Measurements from ENCODE around the gene FAF2.
"Not testable (repeated sequence)": the region's sequence is repeated elsewhere in the genome, so short reads cannot be mapped to it uniquely, and the experiment has no call there.

The FAF2 gene

GRCh38 chr5:176425138-176425537 lies 23.0 kb upstream of the FAF2 start:
- H3K9me3 ChIP-seq (ENCODE audit: control insufficient read depth, low read length): no peaks in the 10 kb centered on the region
- H3K4me1 ChIP-seq (ENCODE audit: control insufficient read depth, insufficient read depth, low read length): no peaks in the 10 kb centered on the region
- no peak overlapping the region for H3K9ac ChIP-seq (ENCODE audit: low read length)
- no peak overlapping the region for H3K4me3 ChIP-seq (ENCODE audit: low read length)
- no peaks in the 10 kb centered on the region for H3K36me3 ChIP-seq (ENCODE audit: control insufficient read depth, insufficient read depth, low read length)
- no peaks in the 10 kb centered on the region for H3K27me3 ChIP-seq (ENCODE audit: control insufficient read depth, insufficient read depth, low read length)

DNA sequence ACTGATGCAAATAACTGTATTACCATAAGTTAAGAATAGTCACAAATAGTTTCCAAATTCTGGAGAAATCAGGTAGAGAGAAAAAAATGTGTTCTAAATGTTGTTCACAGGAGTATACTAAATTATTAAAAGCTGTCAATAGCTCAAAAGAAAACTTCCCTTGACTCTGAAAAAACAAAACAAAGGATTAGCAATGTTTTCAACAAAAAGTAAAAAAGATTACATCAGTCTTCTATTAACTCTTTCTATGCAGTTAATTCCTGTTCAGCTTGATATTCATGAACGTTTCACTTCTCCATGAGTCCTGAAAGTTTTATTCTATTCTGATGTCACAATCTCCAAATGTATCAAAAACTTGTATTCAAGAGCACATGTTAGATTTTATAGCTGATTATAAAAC lies 22.4 kb upstream of the FAF2 start:
- H3K9ac ChIP-seq (ENCODE audit: low read length): no peak overlapping the region
- H3K9me3 ChIP-seq (ENCODE audit: control insufficient read depth, low read length): no peaks in the 10 kb centered on the region
- no peaks in the 10 kb centered on the region for H3K36me3 ChIP-seq (ENCODE audit: control insufficient read depth, insufficient read depth, low read length)

GRCh38 chr5:176426876-176427275 lies 21.3 kb upstream of the FAF2 start:
- Histone ChIP-seq H3K9ac (ENCODE audit: low read length) (no peak overlapping the region), H3K4me3 (ENCODE audit: low read length) (no peak overlapping the region), H3K9me3 (ENCODE audit: control insufficient read depth, low read length) (no peaks in the 10 kb centered on the region), H3K27me3 (ENCODE audit: control insufficient read depth, insufficient read depth, low read length) (no peaks in the 10 kb centered on the region), H3K4me1 (ENCODE audit: control insufficient read depth, insufficient read depth, low read length) (no peaks in the 10 kb centered on the region), H3K36me3 (ENCODE audit: control insufficient read depth, insufficient read depth, low read length) (no peaks in the 10 kb centered on the region)

More for the DNA sequence above, 22.4 kb upstream of the FAF2 start:
- Histone ChIP-seq H3K4me3 (ENCODE audit: low read length) (no peak overlapping the region), H3K27me3 (ENCODE audit: control insufficient read depth, insufficient read depth, low read length) (no peaks in the 10 kb centered on the region), H3K4me1 (ENCODE audit: control insufficient read depth, insufficient read depth, low read length) (no peaks in the 10 kb centered on the region)

DNA sequence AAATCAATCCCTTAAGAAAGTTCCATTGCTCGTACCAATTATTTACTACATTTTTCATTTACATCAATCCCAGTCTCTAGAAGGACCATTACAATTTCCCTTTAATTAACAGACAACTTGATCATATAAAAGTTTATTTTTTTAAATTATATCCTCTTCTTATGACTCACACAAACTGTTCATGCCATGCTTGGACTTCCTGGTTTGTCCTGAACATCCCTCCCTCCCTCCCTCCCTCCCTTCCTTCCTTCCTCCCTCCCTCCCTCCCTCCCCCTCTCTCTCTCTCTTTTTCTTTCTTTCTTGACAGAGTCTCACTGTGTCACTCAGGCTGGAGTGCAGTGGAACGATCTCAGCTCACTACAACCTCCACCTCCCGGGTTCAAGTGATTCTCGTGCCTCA lies 20.2 kb upstream of the FAF2 start:
- Histone ChIP-seq H3K36me3 (ENCODE audit: control insufficient read depth, insufficient read depth, low read length) (no peaks in the 10 kb centered on the region), H3K9me3 (ENCODE audit: control insufficient read depth, low read length) (no peaks in the 10 kb centered on the region), H3K9ac (ENCODE audit: low read length) (no peak overlapping the region), H3K27me3 (ENCODE audit: control insufficient read depth, insufficient read depth, low read length) (no peaks in the 10 kb centered on the region), H3K4me3 (ENCODE audit: low read length) (no peak overlapping the region), H3K4me1 (ENCODE audit: control insufficient read depth, insufficient read depth, low read length) (no peaks in the 10 kb centered on the region)

DNA sequence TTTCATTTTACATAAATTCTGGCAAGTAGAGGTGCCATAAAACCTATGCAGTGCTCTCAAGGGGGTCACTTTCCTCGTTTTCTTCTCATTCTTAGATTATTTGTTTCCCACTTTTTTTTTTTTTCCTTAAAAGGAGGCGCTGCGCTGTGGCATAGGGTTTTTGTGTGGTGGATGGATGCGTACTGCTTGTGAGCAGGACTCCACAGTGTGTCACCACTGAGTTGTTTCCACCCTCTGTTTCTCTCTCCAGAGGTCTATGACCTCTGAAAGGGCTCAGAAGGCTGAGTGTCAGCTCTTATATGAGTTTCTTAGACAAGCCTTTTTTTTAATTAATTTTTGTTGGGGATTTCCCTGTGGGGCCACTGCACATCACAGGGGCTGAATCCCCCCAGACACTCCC lies 18.2 kb upstream of the FAF2 start:
- Histone ChIP-seq H3K36me3 (ENCODE audit: control insufficient read depth, insufficient read depth, low read length) (no peaks in the 10 kb centered on the region), H3K9ac (ENCODE audit: low read length) (no peak overlapping the region), H3K27me3 (ENCODE audit: control insufficient read depth, insufficient read depth, low read length) (no peaks in the 10 kb centered on the region), H3K9me3 (ENCODE audit: control insufficient read depth, low read length) (no peaks in the 10 kb centered on the region), H3K4me3 (ENCODE audit: low read length) (no peak overlapping the region), H3K4me1 (ENCODE audit: control insufficient read depth, insufficient read depth, low read length) (no peaks in the 10 kb centered on the region)

DNA sequence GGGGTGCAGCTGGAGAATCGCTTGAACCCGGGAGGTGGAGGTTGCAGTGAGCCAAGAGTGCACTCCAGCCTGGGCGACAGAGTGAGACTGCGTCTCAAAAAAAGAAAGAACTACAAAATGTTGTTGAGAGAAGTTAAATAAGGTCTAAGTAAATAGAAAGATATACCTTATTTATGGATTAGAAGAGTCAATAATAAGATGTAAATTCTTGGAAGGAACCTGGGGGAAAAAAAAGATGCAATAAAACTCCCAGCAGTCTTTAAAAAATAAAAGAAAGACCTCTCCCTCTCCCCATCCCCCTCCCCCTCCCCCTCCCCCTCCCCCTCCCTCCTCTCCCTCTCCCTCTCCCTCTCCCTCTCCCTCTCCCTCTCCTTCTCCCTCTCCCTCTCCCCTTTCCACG lies 15.5 kb upstream of the FAF2 start:
- Histone ChIP-seq H3K9ac (ENCODE audit: low read length) (no peak overlapping the region), H3K27me3 (ENCODE audit: control insufficient read depth, insufficient read depth, low read length) (no peaks in the 10 kb centered on the region), H3K4me3 (ENCODE audit: low read length) (no peak overlapping the region), H3K36me3 (ENCODE audit: control insufficient read depth, insufficient read depth, low read length) (no peaks in the 10 kb centered on the region), H3K9me3 (ENCODE audit: control insufficient read depth, low read length) (no peaks in the 10 kb centered on the region), H3K4me1 (ENCODE audit: control insufficient read depth, insufficient read depth, low read length) (no peaks in the 10 kb centered on the region)

- no peaks in the 10 kb centered on the region for H3K27me3 ChIP-seq (ENCODE audit: control insufficient read depth, insufficient read depth, low read length)
- no peaks in the 10 kb centered on the region for H3K4me1 ChIP-seq (ENCODE audit: control insufficient read depth, insufficient read depth, low read length)
- no peak overlapping the region for H3K9ac ChIP-seq (ENCODE audit: low read length)
- no peaks in the 10 kb centered on the region for H3K36me3 ChIP-seq (ENCODE audit: control insufficient read depth, insufficient read depth, low read length)
- no peaks in the 10 kb centered on the region for H3K9me3 ChIP-seq (ENCODE audit: control insufficient read depth, low read length)
- H3K4me3 ChIP-seq (ENCODE audit: low read length): no peak overlapping the region
Observed at GRCh38 chr5:176436656-176437055, 11.5 kb upstream of the FAF2 start.

- no peak overlapping the region for H3K4me3 ChIP-seq (ENCODE audit: low read length)
Observed at GRCh38 chr5:176438959-176439757, 9.0 kb upstream of the FAF2 start.

DNA sequence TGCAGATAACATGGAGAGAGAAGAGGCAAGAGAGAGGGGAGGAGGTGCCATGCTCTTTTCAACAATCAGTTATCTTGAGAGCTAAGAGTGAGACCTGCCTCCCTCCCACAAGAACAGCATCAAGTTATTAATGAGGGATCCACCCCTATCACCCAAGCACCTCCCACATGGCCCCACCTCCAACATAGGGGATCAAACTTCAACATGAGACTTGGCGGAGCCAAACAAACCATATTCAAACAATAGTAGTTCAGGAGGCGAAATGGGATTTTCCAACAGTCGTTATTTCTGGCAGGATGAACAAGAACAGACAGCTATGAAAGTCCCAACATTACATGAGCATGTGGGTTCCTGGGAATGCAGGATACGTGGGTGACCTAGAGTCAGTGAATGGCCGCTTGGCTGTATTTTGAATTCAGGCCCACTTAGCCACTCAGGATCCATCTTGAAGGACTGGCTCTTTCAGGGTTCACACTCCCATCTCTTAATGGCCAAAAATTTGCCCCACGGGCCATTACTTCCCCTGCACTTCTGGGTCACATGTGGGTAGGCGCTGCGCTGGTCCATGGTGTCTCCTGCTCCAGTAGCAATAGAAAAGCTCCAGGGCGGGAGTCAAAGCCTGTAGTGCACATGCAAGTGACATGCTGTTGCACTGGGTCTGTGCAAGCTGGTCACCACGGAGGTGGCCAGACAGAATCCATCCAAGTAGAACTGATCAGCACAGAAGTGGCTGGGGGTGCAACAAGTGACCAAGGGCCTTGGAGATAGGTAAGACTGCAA lies 7.1 kb upstream of the FAF2 start:
- H3K36me3 ChIP-seq (ENCODE audit: control insufficient read depth, insufficient read depth, low read length): no peaks in the 10 kb centered on the region
- no peaks in the 10 kb centered on the region for H3K4me1 ChIP-seq (ENCODE audit: control insufficient read depth, insufficient read depth, low read length)
- H3K27me3 ChIP-seq (ENCODE audit: control insufficient read depth, insufficient read depth, low read length): no peaks in the 10 kb centered on the region
- no peak overlapping the region for H3K9ac ChIP-seq (ENCODE audit: low read length)
- no peaks in the 10 kb centered on the region for H3K9me3 ChIP-seq (ENCODE audit: control insufficient read depth, low read length)
- no peak overlapping the region for H3K4me3 ChIP-seq (ENCODE audit: low read length)

More at GRCh38 chr5:176438959-176439757, 9.0 kb upstream of the FAF2 start:
- H3K4me1 ChIP-seq (ENCODE audit: control insufficient read depth, insufficient read depth, low read length): no peaks in the 10 kb centered on the region
- H3K27me3 ChIP-seq (ENCODE audit: control insufficient read depth, insufficient read depth, low read length): no peaks in the 10 kb centered on the region
- H3K36me3 ChIP-seq (ENCODE audit: control insufficient read depth, insufficient read depth, low read length): no peaks in the 10 kb centered on the region
- no peaks in the 10 kb centered on the region for H3K9me3 ChIP-seq (ENCODE audit: control insufficient read depth, low read length)
- H3K9ac ChIP-seq (ENCODE audit: low read length): no peak overlapping the region

- no peak overlapping the region for H3K9ac ChIP-seq (ENCODE audit: low read length)
- H3K9me3 ChIP-seq (ENCODE audit: control insufficient read depth, low read length): no peaks in the 10 kb centered on the region
- peaks cover 1% of the 10 kb centered on the region for H3K4me1 ChIP-seq (ENCODE audit: control insufficient read depth, insufficient read depth, low read length)
- H3K27me3 ChIP-seq (ENCODE audit: control insufficient read depth, insufficient read depth, low read length): no peaks in the 10 kb centered on the region
- H3K36me3 ChIP-seq (ENCODE audit: control insufficient read depth, insufficient read depth, low read length): no peaks in the 10 kb centered on the region
- no peak overlapping the region for H3K4me3 ChIP-seq (ENCODE audit: low read length)
Observed at GRCh38 chr5:176441921-176442323, 6.3 kb upstream of the FAF2 start.

DNA sequence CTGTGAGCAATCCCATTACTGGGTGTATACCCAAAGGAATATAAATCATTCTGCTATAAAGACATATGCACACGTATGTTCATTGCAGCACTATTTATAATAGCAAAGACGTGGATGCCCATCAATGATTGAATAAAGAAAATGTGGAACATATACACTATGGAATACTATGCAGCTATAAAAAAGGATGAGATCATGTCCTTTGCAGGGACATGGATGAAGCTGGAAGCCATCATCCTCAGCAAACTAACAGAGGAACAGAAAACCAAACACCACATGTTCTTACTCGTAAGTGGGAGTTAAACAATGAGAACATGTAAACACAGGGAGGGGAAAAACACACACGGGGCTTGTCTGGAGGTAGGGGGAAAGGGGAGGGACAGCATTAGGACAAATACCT lies 5.3 kb upstream of the FAF2 start:
- not testable (repeated sequence) for H3K9ac ChIP-seq (ENCODE audit: low read length); H3K27me3 ChIP-seq (ENCODE audit: control insufficient read depth, insufficient read depth, low read length); H3K4me1 ChIP-seq (ENCODE audit: control insufficient read depth, insufficient read depth, low read length); H3K9me3 ChIP-seq (ENCODE audit: control insufficient read depth, low read length); H3K36me3 ChIP-seq (ENCODE audit: control insufficient read depth, insufficient read depth, low read length); H3K4me3 ChIP-seq (ENCODE audit: low read length)

DNA sequence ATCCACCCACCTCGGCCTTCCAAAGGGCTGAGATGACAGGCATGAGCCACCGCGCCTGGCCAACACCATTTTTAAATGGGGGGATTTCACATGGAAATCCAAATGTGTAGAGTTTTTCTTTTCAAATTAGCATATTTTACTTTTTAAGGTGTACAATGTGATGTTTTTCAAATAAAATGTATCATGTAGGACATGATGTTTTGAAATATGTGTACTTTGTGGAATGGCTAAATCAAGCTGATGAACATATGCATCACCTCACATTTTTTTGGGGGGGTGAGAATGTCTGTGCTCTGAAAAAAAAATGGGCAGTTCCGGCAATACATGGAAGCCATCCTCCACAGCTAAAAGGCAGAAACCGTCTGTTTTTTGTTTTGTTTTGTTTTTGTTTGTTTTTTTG lies 3.4 kb upstream of the FAF2 start:
- no peaks in the 10 kb centered on the region for H3K27me3 ChIP-seq (ENCODE audit: control insufficient read depth, insufficient read depth, low read length)
- no peak overlapping the region for H3K9ac ChIP-seq (ENCODE audit: low read length)
- peaks cover 4% of the 10 kb centered on the region for H3K4me1 ChIP-seq (ENCODE audit: control insufficient read depth, insufficient read depth, low read length)
- no peak overlapping the region for H3K4me3 ChIP-seq (ENCODE audit: low read length)
- no peaks in the 10 kb centered on the region for H3K36me3 ChIP-seq (ENCODE audit: control insufficient read depth, insufficient read depth, low read length)
- no peaks in the 10 kb centered on the region for H3K9me3 ChIP-seq (ENCODE audit: control insufficient read depth, low read length)

Data from mucosa of stomach (tissue), 1 donor.